HepG2 (cell line): ENCODE measurements around the gene S1PR5. TPM values are rescaled to one million over a fixed set of nuclear protein-coding genes. Genes with fewer than 3 reads are reported as not detected.

Source experiments
- ARID2 ChIP-seq: sonication (generic); formaldehyde crosslinking; IDR thresholded peaks from 2 replicates; pipeline ENCODE4 v1.8.1; 2022; ENCODE audit warnings: mild to moderate bottlenecking, missing genetic modification reagents, borderline replicate concordance
- CEBPB ChIP-seq: IDR thresholded peaks from 2 replicates; pipeline ENCODE4 v1.6.1; 2011; ENCODE audit warnings: low read depth, low read length, improper control_type of control experiment, borderline replicate concordance
- DPF2 ChIP-seq: sonication (generic); formaldehyde crosslinking; IDR thresholded peaks from 2 replicates; pipeline ENCODE4 v1.4.0; 2020; ENCODE audit warnings: mild to moderate bottlenecking, low read depth, missing genetic modification reagents, borderline replicate concordance
- KLF6 ChIP-seq: IDR thresholded peaks from 2 replicates; pipeline ENCODE4 v1.8.0; 2016; ENCODE audit warnings: missing biosample characterization, missing genetic modification reagents
- NPAS2 ChIP-seq: sonication (generic); formaldehyde crosslinking; IDR thresholded peaks from 2 replicates; pipeline ENCODE4 v1.8.0; 2022; ENCODE audit warnings: mild to moderate bottlenecking, missing genetic modification reagents, borderline replicate concordance
- NR1H2 ChIP-seq: sonication (generic); formaldehyde crosslinking; IDR thresholded peaks from 2 replicates; pipeline ENCODE4 v1.8.1; 2022; ENCODE audit warnings: low read depth, missing genetic modification reagents, borderline replicate concordance
- REXO4 ChIP-seq: sonication (generic); formaldehyde crosslinking; IDR thresholded peaks from 2 replicates; pipeline ENCODE4 v1.8.0; 2022; ENCODE audit warnings: missing genetic modification reagents, mild to moderate bottlenecking, borderline replicate concordance
- ZKSCAN8 ChIP-seq: IDR thresholded peaks from 2 replicates; pipeline ENCODE4 v1.6.1; 2016; ENCODE audit warnings: borderline replicate concordance, missing genetic modification reagents, missing compliant biosample characterization
- ZNF124 ChIP-seq: sonication (generic); formaldehyde crosslinking; IDR thresholded peaks from 2 replicates; pipeline ENCODE4 v1.4.0; 2020; ENCODE audit warnings: missing genetic modification reagents
- ZNF143 ChIP-seq: sonication (generic); formaldehyde crosslinking; IDR thresholded peaks from 2 replicates; pipeline ENCODE4 v1.4.0; 2020; ENCODE audit warnings: missing genetic modification reagents
- ZNF33A ChIP-seq: sonication (generic); formaldehyde crosslinking; IDR thresholded peaks from 2 replicates; pipeline ENCODE4 v1.5.1; 2020; ENCODE audit warnings: missing genetic modification reagents, mild to moderate bottlenecking, moderate library complexity, borderline replicate concordance
- ZNF441 ChIP-seq: sonication (generic); formaldehyde crosslinking; IDR thresholded peaks from 2 replicates; pipeline ENCODE4 v1.7.0; 2021; ENCODE audit warnings: missing genetic modification reagents, borderline replicate concordance
- ZNF747 ChIP-seq: sonication (generic); formaldehyde crosslinking; IDR thresholded peaks from 2 replicates; pipeline ENCODE4 v1.8.1; 2023; ENCODE audit warnings: missing genetic modification reagents, mild to moderate bottlenecking, borderline replicate concordance
- ZNF891 ChIP-seq: sonication (generic); formaldehyde crosslinking; IDR thresholded peaks from 2 replicates; pipeline ENCODE4 v1.5.0; 2020; ENCODE audit warnings: mild to moderate bottlenecking, missing genetic modification reagents
- polyA plus RNA-seq, 8 experiments: library from polyadenylated mRNA; depleted of rRNA in 3 of 8; stranded (reverse) in 7 of 8; unstranded in 1 of 8; fragments of >200 nt; fragmentation: Illumina TruSeq in 4 of 8; extraction: Trizol in 4 of 8; gene quantifications; 2 replicates each; pipeline versions ENCODE4 v1.2.1 to v1.2.3, GENCODE V29; 2011 to 2016; ENCODE audit warnings: low read depth in 4 of 8, missing spikeins in 1 of 8, mixed read lengths in 1 of 8; ENCODE audit not compliant: insufficient read depth in 1 of 8
- total RNA-seq, 5 experiments: library from RNA; depleted of rRNA; stranded (reverse); fragments of >200 nt; fragmentation: Illumina TruSeq; extraction: Trizol; gene quantifications; 2 replicates each; pipeline ENCODE4 v1.2.3, GENCODE V29; 2016; ENCODE audit warnings: low read depth in 1 of 5
- TF ChIP-seq, protein P1 (sequence below): sonication (generic); formaldehyde crosslinking; IDR thresholded peaks from 2 replicates; pipeline ENCODE4 v1.4.0; 2020; ENCODE audit warnings: missing genetic modification reagents
- TF ChIP-seq, protein P2 (sequence below): sonication (generic); formaldehyde crosslinking; IDR thresholded peaks from 2 replicates; pipeline ENCODE4 v1.5.1; 2020; ENCODE audit warnings: missing genetic modification reagents, mild to moderate bottlenecking, borderline replicate concordance
- TF ChIP-seq, protein P3 (sequence below): sonication (generic); formaldehyde crosslinking; IDR thresholded peaks from 2 replicates; pipeline ENCODE4 v1.4.0; 2020; ENCODE audit warnings: missing genetic modification reagents
- TF ChIP-seq, protein P4 (sequence below): sonication (generic); formaldehyde crosslinking; IDR thresholded peaks from 2 replicates; pipeline ENCODE4 v1.9.0; 2021; ENCODE audit warnings: missing genetic modification reagents, borderline replicate concordance
- TF ChIP-seq, protein P5 (sequence below): sonication (generic); formaldehyde crosslinking; IDR thresholded peaks from 2 replicates; pipeline ENCODE4 v1.9.0; 2022; ENCODE audit warnings: missing genetic modification reagents, mild to moderate bottlenecking, borderline replicate concordance

Gene S1PR5
- total and polyA plus RNA-seq, 2 of the 13 experiments (the other 11 are each of a cell fraction or from before 2014, with no cell fraction given): 0.04 TPM; not detected in 1

DNA sequence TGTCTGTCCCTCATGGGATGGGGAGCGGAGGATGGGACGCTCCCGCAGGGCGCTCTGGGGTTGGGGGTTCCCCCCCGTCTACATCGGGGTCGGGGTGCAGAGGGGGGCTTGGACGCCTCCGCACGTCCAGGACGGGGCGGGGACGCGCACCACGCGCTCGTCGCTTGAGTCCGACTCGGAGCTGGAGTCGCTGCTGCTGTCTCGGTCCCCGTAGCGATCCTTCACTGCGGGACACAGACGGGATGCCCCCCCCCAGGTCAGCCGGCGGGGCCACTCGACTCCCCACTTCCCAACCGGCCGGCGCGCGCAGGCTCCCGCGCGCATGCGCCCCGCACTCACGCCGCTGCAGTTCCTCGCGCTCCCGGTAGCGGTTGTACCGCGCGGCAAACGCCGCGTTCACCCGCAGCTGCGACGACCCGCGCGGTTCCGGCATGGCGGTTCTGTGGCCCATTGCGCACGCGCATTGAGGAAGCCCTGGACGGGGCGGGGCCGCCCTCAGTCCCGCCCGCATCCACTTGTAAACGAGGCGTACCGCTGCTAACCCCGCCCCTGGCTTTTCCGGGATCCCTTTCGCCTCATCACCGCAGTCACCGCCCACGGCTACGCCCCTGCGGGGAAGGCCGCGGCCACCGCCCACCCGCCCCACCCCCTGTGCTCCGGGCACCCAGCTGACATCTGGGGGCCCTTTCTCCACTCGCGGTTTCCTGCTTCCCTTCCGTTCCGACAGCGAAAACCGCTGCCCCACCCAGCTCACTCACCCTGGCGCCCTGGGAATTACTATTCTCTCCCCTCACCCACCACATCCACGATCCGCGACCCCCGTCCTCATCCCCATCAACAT is 48.5 kb upstream of the S1PR5 start, which contains the start of gene KRI1 (continued):
- TF ChIP-seq, protein P1, sequence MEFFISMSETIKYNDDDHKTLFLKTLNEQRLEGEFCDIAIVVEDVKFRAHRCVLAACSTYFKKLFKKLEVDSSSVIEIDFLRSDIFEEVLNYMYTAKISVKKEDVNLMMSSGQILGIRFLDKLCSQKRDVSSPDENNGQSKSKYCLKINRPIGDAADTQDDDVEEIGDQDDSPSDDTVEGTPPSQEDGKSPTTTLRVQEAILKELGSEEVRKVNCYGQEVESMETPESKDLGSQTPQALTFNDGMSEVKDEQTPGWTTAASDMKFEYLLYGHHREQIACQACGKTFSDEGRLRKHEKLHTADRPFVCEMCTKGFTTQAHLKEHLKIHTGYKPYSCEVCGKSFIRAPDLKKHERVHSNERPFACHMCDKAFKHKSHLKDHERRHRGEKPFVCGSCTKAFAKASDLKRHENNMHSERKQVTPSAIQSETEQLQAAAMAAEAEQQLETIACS (CRISPR knock-in tag): peak; percentile 77
- TF ChIP-seq, protein P2, sequence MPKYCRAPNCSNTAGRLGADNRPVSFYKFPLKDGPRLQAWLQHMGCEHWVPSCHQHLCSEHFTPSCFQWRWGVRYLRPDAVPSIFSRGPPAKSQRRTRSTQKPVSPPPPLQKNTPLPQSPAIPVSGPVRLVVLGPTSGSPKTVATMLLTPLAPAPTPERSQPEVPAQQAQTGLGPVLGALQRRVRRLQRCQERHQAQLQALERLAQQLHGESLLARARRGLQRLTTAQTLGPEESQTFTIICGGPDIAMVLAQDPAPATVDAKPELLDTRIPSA (CRISPR knock-in tag): peak; percentile 84
- TF ChIP-seq, protein P3, sequence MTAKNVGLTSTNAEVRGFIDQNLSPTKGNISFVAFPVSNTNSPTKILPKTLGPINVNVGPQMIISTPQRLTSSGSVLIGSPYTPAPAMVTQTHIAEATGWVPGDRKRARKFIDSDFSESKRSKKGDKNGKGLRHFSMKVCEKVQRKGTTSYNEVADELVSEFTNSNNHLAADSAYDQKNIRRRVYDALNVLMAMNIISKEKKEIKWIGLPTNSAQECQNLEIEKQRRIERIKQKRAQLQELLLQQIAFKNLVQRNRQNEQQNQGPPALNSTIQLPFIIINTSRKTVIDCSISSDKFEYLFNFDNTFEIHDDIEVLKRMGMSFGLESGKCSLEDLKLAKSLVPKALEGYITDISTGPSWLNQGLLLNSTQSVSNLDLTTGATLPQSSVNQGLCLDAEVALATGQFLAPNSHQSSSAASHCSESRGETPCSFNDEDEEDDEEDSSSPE: peak; percentile 98
- TF ChIP-seq REXO4 (CRISPR knock-in tag) (no peak), ZNF891 (peak; percentile 96), ZNF124 (CRISPR knock-in tag) (peak; percentile 96), NPAS2 (CRISPR knock-in tag) (no peak), ARID2 (no peak), DPF2 (CRISPR knock-in tag) (no peak), ZKSCAN8 (CRISPR knock-in tag) (peak; percentile 76; the same call in 1 of the 2 replicates), ZNF33A (CRISPR knock-in tag) (no peak), ZNF747 (peak; percentile 62; the same call in 1 of the 2 replicates), ZNF441 (peak; percentile 85), NR1H2 (CRISPR knock-in tag) (no peak), KLF6 (CRISPR knock-in tag) (peak; percentile 95), CEBPB (no peak), ZNF143 (CRISPR knock-in tag) (peak; percentile 56; the same call in 1 of the 2 replicates)
- TF ChIP-seq, protein P4, sequence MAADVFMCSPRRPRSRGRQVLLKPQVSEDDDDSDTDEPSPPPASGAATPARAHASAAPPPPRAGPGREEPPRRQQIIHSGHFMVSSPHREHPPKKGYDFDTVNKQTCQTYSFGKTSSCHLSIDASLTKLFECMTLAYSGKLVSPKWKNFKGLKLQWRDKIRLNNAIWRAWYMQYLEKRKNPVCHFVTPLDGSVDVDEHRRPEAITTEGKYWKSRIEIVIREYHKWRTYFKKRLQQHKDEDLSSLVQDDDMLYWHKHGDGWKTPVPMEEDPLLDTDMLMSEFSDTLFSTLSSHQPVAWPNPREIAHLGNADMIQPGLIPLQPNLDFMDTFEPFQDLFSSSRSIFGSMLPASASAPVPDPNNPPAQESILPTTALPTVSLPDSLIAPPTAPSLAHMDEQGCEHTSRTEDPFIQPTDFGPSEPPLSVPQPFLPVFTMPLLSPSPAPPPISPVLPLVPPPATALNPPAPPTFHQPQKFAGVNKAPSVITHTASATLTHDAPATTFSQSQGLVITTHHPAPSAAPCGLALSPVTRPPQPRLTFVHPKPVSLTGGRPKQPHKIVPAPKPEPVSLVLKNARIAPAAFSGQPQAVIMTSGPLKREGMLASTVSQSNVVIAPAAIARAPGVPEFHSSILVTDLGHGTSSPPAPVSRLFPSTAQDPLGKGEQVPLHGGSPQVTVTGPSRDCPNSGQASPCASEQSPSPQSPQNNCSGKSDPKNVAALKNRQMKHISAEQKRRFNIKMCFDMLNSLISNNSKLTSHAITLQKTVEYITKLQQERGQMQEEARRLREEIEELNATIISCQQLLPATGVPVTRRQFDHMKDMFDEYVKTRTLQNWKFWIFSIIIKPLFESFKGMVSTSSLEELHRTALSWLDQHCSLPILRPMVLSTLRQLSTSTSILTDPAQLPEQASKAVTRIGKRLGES (CRISPR knock-in tag): peak; percentile 60; the same call in 1 of the 2 replicates
- TF ChIP-seq, protein P5, sequence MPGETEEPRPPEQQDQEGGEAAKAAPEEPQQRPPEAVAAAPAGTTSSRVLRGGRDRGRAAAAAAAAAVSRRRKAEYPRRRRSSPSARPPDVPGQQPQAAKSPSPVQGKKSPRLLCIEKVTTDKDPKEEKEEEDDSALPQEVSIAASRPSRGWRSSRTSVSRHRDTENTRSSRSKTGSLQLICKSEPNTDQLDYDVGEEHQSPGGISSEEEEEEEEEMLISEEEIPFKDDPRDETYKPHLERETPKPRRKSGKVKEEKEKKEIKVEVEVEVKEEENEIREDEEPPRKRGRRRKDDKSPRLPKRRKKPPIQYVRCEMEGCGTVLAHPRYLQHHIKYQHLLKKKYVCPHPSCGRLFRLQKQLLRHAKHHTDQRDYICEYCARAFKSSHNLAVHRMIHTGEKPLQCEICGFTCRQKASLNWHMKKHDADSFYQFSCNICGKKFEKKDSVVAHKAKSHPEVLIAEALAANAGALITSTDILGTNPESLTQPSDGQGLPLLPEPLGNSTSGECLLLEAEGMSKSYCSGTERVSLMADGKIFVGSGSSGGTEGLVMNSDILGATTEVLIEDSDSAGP (CRISPR knock-in tag): peak; percentile 88
